GM20431 (cell line): ENCODE measurements around the gene TENM4.

ENCODE experiments used
- in situ Hi-C: fragments of 300-500 bp; cut with MseI, MboI; formaldehyde crosslinking; loops from one replicate; pipeline ENCODE4 v1.15.0; 2020; ENCODE audit warnings: low sequenced_read_pairs; ENCODE audit not compliant: unreplicated experiment

The TENM4 gene

GRCh38 chr11:78767027-78767932 is 673.5 kb downstream of the TENM4 start:
- in situ Hi-C loops, result no loop called here

- in situ Hi-C loops, result no loop called here
Observed at GRCh38 chr11:78764946-78765345, 675.9 kb downstream of the TENM4 start.

GRCh38 chr11:78763664-78764063 is 677.2 kb downstream of the TENM4 start:
- in situ Hi-C loops, result no loop called here

- in situ Hi-C loops, result no loop called here
Observed at GRCh38 chr11:78762105-78762504, 678.7 kb downstream of the TENM4 start.

GRCh38 chr11:78759071-78759470 is 681.8 kb downstream of the TENM4 start:
- in situ Hi-C loops, result no loop called here

- in situ Hi-C loops, result no loop called here
Observed at GRCh38 chr11:78753297-78753696, 687.5 kb downstream of the TENM4 start.

- in situ Hi-C loops, result no loop called here
Observed at GRCh38 chr11:78752494-78752893, 688.3 kb downstream of the TENM4 start.

- in situ Hi-C loops, result no loop called here
Observed at GRCh38 chr11:78748918-78749690, 691.7 kb downstream of the TENM4 start.

GRCh38 chr11:78744949-78745348 is 695.9 kb downstream of the TENM4 start:
- in situ Hi-C loops, result no loop called here

GRCh38 chr11:78744202-78744601 is 696.6 kb downstream of the TENM4 start:
- in situ Hi-C loops, result no loop called here

- in situ Hi-C loops, result no loop called here
Observed at GRCh38 chr11:78742430-78742829, 698.4 kb downstream of the TENM4 start.

- in situ Hi-C loops, result no loop called here
Observed at GRCh38 chr11:78741741-78742140, 699.1 kb downstream of the TENM4 start.

- in situ Hi-C loops, result no loop called here
Observed at GRCh38 chr11:78740199-78741071, 700.4 kb downstream of the TENM4 start.

GRCh38 chr11:78737891-78738290 is 702.9 kb downstream of the TENM4 start:
- in situ Hi-C loops, result no loop called here

- in situ Hi-C loops, result no loop called here
Observed at GRCh38 chr11:78737301-78737700, 703.5 kb downstream of the TENM4 start.

- in situ Hi-C loops, result no loop called here
Observed at GRCh38 chr11:78735711-78736110, 705.1 kb downstream of the TENM4 start.

- in situ Hi-C loops, result no loop called here
Observed at GRCh38 chr11:78733031-78733430, 707.8 kb downstream of the TENM4 start.

GRCh38 chr11:78732246-78732645 is 708.6 kb downstream of the TENM4 start:
- in situ Hi-C loops, result no loop called here

- in situ Hi-C loops, result no loop called here
Observed at GRCh38 chr11:78731027-78731426, 709.8 kb downstream of the TENM4 start.

GRCh38 chr11:78730267-78730824 is 710.5 kb downstream of the TENM4 start:
- in situ Hi-C loops, result no loop called here
